ENCODE measurements around the gene ALG14. TPM values are rescaled to one million over a fixed set of nuclear protein-coding genes. Genes with fewer than 3 reads are reported as not detected.
"Not testable (repeated sequence)": the region's sequence is repeated elsewhere in the genome, so short reads cannot be mapped to it uniquely, and the experiment has no call there.

Gene ALG14
- total RNA-seq, 1 experiment from 2014 or later: 1.4 TPM

GRCh38 chr1:94953746-94954145 is 119.0 kb downstream of the ALG14 start:
- DNase-seq (ENCODE audit: low spot score): no peak

- no peak for DNase-seq (ENCODE audit: low spot score)
Measured at GRCh38 chr1:94953107-94953506, 119.6 kb downstream of the ALG14 start.

- DNase-seq (ENCODE audit: low spot score): no peak
Measured at GRCh38 chr1:94952539-94952938, 120.2 kb downstream of the ALG14 start.

- DNase-seq (ENCODE audit: low spot score): no peak
Measured at GRCh38 chr1:94951509-94952208, 121.1 kb downstream of the ALG14 start.

GRCh38 chr1:94951046-94951445 is 121.7 kb downstream of the ALG14 start:
- DNase-seq (ENCODE audit: low spot score): no peak

- DNase-seq (ENCODE audit: low spot score): peak; percentile 43
Measured at GRCh38 chr1:94949681-94950661, 122.8 kb downstream of the ALG14 start.

GRCh38 chr1:94947437-94947836 is 125.3 kb downstream of the ALG14 start:
- no peak for DNase-seq (ENCODE audit: low spot score)

- no peak for DNase-seq (ENCODE audit: low spot score)
Measured at GRCh38 chr1:94946886-94947285, 125.9 kb downstream of the ALG14 start.

- DNase-seq (ENCODE audit: low spot score): no peak
Measured at GRCh38 chr1:94942171-94943128, 130.3 kb downstream of the ALG14 start.

GRCh38 chr1:94941480-94941879 is 131.3 kb downstream of the ALG14 start:
- DNase-seq (ENCODE audit: low spot score): not testable (repeated sequence)

- no peak for DNase-seq (ENCODE audit: low spot score)
Measured at GRCh38 chr1:94940738-94941137, 132.0 kb downstream of the ALG14 start.

GRCh38 chr1:94937820-94938219 is 134.9 kb downstream of the ALG14 start:
- no peak for DNase-seq (ENCODE audit: low spot score)

GRCh38 chr1:94936861-94937620 is 135.7 kb downstream of the ALG14 start:
- DNase-seq (ENCODE audit: low spot score): no peak

- DNase-seq (ENCODE audit: low spot score): no peak
Measured at GRCh38 chr1:94935476-94935875, 137.3 kb downstream of the ALG14 start.

GRCh38 chr1:94935034-94935433 is 137.7 kb downstream of the ALG14 start:
- no peak for DNase-seq (ENCODE audit: low spot score)

GRCh38 chr1:94934551-94934950 is 138.2 kb downstream of the ALG14 start:
- DNase-seq (ENCODE audit: low spot score): no peak

- DNase-seq (ENCODE audit: low spot score): no peak
Measured at GRCh38 chr1:94931254-94931841, 141.4 kb downstream of the ALG14 start.

GRCh38 chr1:94929351-94930217 is 143.2 kb downstream of the ALG14 start:
- no peak for DNase-seq (ENCODE audit: low spot score)

- DNase-seq (ENCODE audit: low spot score): no peak
Measured at GRCh38 chr1:94928293-94928939, 144.3 kb downstream of the ALG14 start.

All from H4 (cell line).